Measurements from ENCODE around the gene LRSAM1. TPM values are rescaled to one million over a fixed set of nuclear protein-coding genes. Genes with fewer than 3 reads are reported as not detected.

Gene LRSAM1
- total and polyA plus RNA-seq, 9 of the 15 experiments (the other 6 are each of a cell fraction or from before 2014, with no cell fraction given): 0.07 to 16.2 (median 4.7) TPM

DNA sequence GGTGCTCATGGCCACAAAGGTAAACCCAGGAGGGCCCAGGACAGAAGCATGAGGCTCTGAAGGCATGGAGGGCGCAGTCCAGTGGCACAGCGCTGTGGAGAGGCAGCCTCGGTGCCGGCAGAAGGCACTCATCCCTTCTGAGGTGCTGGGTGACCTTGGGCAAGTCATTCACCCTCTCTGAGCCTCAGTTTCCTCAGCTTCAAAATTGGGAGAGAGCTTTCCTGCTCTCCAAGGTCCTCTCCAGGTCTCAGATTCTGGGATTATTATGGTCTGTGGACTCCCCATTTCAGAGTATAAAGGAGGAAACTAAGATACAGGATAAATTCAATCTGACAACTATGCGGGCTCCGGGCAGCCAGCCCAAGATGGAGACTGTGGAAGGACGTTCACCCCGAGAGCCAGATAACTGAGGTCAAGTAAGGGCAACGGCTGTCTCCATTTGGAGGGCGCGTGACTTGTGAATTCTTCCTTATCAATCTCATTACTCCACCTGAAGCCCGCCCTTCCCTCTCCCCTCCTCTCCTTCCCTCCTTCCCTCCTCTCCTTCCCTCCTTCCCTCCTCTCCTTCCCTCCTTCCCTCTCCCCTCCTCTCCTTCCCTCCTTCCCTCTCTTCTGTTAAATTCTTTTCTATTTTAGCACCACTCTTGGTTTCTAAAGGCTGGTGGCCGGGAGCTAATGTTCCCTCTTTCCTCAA lies 58.1 kb downstream of the LRSAM1 start (continued):
- TF ChIP-seq, protein P1, sequence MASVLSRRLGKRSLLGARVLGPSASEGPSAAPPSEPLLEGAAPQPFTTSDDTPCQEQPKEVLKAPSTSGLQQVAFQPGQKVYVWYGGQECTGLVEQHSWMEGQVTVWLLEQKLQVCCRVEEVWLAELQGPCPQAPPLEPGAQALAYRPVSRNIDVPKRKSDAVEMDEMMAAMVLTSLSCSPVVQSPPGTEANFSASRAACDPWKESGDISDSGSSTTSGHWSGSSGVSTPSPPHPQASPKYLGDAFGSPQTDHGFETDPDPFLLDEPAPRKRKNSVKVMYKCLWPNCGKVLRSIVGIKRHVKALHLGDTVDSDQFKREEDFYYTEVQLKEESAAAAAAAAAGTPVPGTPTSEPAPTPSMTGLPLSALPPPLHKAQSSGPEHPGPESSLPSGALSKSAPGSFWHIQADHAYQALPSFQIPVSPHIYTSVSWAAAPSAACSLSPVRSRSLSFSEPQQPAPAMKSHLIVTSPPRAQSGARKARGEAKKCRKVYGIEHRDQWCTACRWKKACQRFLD (CRISPR knock-in tag; IDR thresholded peaks at IDR 0.05): no peak
- TF ChIP-seq MED1 (CRISPR knock-in tag; IDR thresholded peaks at IDR 0.05; ENCODE audit: borderline replicate concordance) (no peak), ARID1B (IDR thresholded peaks at IDR 0.05) (peak; percentile 74), ZNF707 (CRISPR knock-in tag; conservative IDR thresholded peaks at IDR 0.05) (no peak), RCOR1 (IDR thresholded peaks at IDR 0.05; ENCODE audit: borderline replicate concordance in 1 of 2, low read depth in 2 of 2, low read length in 2 of 2) (peak in 1 of 2 experiments; percentile 52; a peak in 2 of 4 replicates), RBFOX2 (IDR thresholded peaks at IDR 0.05; ENCODE audit: low read depth, low read length) (no peak), MCM2 (IDR thresholded peaks at IDR 0.05; ENCODE audit: low read depth) (no peak), PCBP1 (IDR thresholded peaks at IDR 0.05; ENCODE audit: low read depth, low read length, poor library complexity, severe bottlenecking) (peak; percentile 32), GTF2A2 (tag; IDR thresholded peaks at IDR 0.05) (no peak), SMARCE1 (IDR thresholded peaks at IDR 0.05) (peak; percentile 71; the same call in 1 of the 2 replicates), MYNN (IDR thresholded peaks at IDR 0.05) (no peak), MYNN (CRISPR knock-in tag; IDR thresholded peaks at IDR 0.05) (no peak), ZNF143 (CRISPR knock-in tag; IDR thresholded peaks at IDR 0.05) (no peak), ZNF197 (CRISPR knock-in tag; IDR thresholded peaks at IDR 0.05; ENCODE audit: low read depth) (peak; percentile 76; the same call in 1 of the 2 replicates), CHD1 (IDR thresholded peaks at IDR 0.05; ENCODE audit: low read length) (no peak), ZNF696 (CRISPR knock-in tag; conservative IDR thresholded peaks at IDR 0.05) (0 out of 2 replicates have a peak, but pooled peaks have one; percentile 49), TRIM24 (IDR thresholded peaks at IDR 0.05) (0 out of 4 replicates have a peak, but pooled peaks of 1 of the 2 experiments have one; percentile 28), KLF6 (CRISPR knock-in tag; IDR thresholded peaks at IDR 0.05; ENCODE audit: borderline replicate concordance) (no peak), RNF2 (IDR thresholded peaks at IDR 0.05) (peak; percentile 60; the same call in 1 of the 2 replicates), GTF2E2 (tag; IDR thresholded peaks at IDR 0.05) (no peak), NCOA2 (IDR thresholded peaks at IDR 0.05; ENCODE audit: partially characterized antibody in 2 of 2) (no peak), ATF1 (CRISPR knock-in tag; IDR thresholded peaks at IDR 0.05) (no peak), ATF1 (tag; IDR thresholded peaks at IDR 0.05) (peak; percentile 7; the same call in 1 of the 2 replicates)
- TF ChIP-seq, protein P2, sequence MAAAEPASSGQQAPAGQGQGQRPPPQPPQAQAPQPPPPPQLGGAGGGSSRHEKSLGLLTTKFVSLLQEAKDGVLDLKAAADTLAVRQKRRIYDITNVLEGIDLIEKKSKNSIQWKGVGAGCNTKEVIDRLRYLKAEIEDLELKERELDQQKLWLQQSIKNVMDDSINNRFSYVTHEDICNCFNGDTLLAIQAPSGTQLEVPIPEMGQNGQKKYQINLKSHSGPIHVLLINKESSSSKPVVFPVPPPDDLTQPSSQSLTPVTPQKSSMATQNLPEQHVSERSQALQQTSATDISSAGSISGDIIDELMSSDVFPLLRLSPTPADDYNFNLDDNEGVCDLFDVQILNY (CRISPR knock-in tag; IDR thresholded peaks at IDR 0.05): no peak
- TF ChIP-seq, protein P3, sequence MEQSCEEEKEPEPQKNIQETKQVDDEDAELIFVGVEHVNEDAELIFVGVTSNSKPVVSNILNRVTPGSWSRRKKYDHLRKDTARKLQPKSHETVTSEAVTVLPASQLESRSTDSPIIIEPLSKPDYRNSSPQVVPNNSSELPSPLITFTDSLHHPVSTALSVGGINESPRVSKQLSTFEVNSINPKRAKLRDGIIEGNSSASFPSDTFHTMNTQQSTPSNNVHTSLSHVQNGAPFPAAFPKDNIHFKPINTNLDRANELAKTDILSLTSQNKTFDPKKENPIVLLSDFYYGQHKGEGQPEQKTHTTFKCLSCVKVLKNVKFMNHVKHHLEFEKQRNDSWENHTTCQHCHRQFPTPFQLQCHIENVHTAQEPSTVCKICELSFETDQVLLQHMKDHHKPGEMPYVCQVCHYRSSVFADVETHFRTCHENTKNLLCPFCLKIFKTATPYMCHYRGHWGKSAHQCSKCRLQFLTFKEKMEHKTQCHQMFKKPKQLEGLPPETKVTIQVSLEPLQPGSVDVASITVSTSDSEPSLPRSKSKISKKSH (CRISPR knock-in tag; IDR thresholded peaks at IDR 0.05): no peak
- TF ChIP-seq, protein P4, sequence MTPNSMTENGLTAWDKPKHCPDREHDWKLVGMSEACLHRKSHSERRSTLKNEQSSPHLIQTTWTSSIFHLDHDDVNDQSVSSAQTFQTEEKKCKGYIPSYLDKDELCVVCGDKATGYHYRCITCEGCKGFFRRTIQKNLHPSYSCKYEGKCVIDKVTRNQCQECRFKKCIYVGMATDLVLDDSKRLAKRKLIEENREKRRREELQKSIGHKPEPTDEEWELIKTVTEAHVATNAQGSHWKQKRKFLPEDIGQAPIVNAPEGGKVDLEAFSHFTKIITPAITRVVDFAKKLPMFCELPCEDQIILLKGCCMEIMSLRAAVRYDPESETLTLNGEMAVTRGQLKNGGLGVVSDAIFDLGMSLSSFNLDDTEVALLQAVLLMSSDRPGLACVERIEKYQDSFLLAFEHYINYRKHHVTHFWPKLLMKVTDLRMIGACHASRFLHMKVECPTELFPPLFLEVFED (CRISPR knock-in tag; conservative IDR thresholded peaks at IDR 0.05): no peak

Data from K562 (cell line).